ENCODE results near the gene IQSEC1.

IQSEC1 gene

DNA sequence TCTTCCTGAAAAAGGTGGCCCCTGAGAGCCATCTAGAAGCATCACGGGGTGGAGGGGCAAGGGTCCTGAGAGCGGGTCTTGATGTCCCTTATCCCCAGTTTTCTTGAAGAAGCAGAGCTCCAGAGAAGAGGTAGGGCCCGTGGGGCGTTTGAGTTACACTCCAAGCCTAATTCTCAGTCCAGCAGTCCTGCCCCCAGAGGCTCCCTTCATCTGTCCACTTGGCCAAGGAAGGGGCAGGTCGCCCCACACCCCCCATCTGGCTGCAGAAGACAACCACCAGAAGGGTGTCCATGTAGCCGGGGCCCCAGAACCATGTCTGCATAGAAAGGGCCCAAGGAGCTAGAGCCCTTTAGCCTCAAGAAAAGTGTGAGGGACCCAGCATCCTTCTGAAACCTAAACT is 206.4 kb downstream of the IQSEC1 start:
- no peak for ATAC-seq (ENCODE audit: low read depth)

DNA sequence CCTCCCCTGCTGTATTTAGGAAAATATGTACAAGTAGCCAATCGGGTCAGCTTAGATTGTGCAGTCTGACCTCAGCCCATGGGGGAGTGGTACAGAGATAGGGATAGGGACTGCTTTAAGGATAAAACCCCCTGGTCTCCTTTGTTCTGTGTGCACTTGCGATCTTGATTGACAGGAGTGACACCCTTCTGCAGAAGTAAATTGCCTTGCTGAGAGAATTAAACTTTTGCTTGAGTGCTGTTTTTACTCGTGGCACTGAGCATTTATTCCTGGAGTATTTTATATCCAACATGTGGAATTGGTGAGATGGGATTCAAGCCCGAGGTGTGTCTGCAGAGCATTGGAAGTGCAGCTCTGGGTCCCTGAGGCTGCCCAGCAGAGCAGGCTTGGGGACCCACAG is 208.0 kb downstream of the IQSEC1 start:
- no peaks in the 10 kb centered on the region for H3K36me3 ChIP-seq (ENCODE audit: low read depth)
- TF ChIP-seq, protein P1, sequence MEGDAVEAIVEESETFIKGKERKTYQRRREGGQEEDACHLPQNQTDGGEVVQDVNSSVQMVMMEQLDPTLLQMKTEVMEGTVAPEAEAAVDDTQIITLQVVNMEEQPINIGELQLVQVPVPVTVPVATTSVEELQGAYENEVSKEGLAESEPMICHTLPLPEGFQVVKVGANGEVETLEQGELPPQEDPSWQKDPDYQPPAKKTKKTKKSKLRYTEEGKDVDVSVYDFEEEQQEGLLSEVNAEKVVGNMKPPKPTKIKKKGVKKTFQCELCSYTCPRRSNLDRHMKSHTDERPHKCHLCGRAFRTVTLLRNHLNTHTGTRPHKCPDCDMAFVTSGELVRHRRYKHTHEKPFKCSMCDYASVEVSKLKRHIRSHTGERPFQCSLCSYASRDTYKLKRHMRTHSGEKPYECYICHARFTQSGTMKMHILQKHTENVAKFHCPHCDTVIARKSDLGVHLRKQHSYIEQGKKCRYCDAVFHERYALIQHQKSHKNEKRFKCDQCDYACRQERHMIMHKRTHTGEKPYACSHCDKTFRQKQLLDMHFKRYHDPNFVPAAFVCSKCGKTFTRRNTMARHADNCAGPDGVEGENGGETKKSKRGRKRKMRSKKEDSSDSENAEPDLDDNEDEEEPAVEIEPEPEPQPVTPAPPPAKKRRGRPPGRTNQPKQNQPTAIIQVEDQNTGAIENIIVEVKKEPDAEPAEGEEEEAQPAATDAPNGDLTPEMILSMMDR (IDR thresholded peaks at IDR 0.05; ENCODE audit: poor library complexity, severe bottlenecking) = no peak
- no peaks in the 10 kb centered on the region for H3K27me3 ChIP-seq (ENCODE audit: insufficient read depth, poor library complexity, severe bottlenecking)

More for the DNA sequence above, 206.4 kb downstream of the IQSEC1 start:
- no peak overlapping the region for H3K27ac ChIP-seq (ENCODE audit: poor library complexity, severe bottlenecking)
- TF ChIP-seq, protein P1 (IDR thresholded peaks at IDR 0.05; ENCODE audit: poor library complexity, severe bottlenecking) = no peak
- H3K27me3 ChIP-seq (ENCODE audit: insufficient read depth, poor library complexity, severe bottlenecking) = no peaks in the 10 kb centered on the region
- H3K4me1 ChIP-seq (ENCODE audit: insufficient read depth, poor library complexity, severe bottlenecking) = no peaks in the 10 kb centered on the region
- H3K36me3 ChIP-seq (ENCODE audit: low read depth) = no peaks in the 10 kb centered on the region
- H3K9me3 ChIP-seq (ENCODE audit: severe bottlenecking) = peaks cover 3% of the 10 kb centered on the region
- no peak for DNase-seq (ENCODE audit: low spot score)
- no peak overlapping the region for H3K4me3 ChIP-seq (ENCODE audit: severe bottlenecking)

DNA sequence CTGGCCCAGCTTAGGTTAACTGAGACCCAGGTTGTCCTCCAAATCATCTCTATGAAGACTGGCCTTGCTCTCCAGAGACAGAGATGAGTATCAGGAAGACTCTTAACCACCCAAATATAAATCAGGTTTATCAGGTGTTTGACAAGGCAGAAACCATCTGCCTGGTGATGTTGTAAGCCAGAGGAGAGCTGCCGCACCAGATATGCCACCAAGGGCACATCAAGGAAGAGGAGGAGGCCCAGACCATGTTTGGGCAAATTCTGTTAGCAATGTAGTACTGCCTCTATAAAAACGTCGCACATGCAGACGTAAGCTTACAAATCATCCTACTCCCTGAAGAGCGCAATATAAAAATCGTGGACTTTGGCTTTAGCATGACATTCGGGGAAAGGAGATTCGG is 210.8 kb downstream of the IQSEC1 start:
- DNase-seq (ENCODE audit: low spot score) = no peak
- TF ChIP-seq, protein P1 (IDR thresholded peaks at IDR 0.05; ENCODE audit: poor library complexity, severe bottlenecking) = no peak
- no peak overlapping the region for H3K27ac ChIP-seq (ENCODE audit: poor library complexity, severe bottlenecking)
- no peak for ATAC-seq (ENCODE audit: low read depth)
- no peaks in the 10 kb centered on the region for H3K4me1 ChIP-seq (ENCODE audit: insufficient read depth, poor library complexity, severe bottlenecking)
- no peak overlapping the region for H3K4me3 ChIP-seq (ENCODE audit: severe bottlenecking)
- H3K36me3 ChIP-seq (ENCODE audit: low read depth) = no peaks in the 10 kb centered on the region
- H3K9me3 ChIP-seq (ENCODE audit: severe bottlenecking) = peaks cover 3% of the 10 kb centered on the region
- H3K27me3 ChIP-seq (ENCODE audit: insufficient read depth, poor library complexity, severe bottlenecking) = no peaks in the 10 kb centered on the region

More for the DNA sequence above, 208.0 kb downstream of the IQSEC1 start:
- DNase-seq (ENCODE audit: low spot score) (no peak), ATAC-seq (ENCODE audit: low read depth) (no peak)
- Histone ChIP-seq H3K4me1 (ENCODE audit: insufficient read depth, poor library complexity, severe bottlenecking) (no peaks in the 10 kb centered on the region), H3K9me3 (ENCODE audit: severe bottlenecking) (peaks cover 3% of the 10 kb centered on the region), H3K27ac (ENCODE audit: poor library complexity, severe bottlenecking) (no peak overlapping the region), H3K4me3 (ENCODE audit: severe bottlenecking) (no peak overlapping the region)

DNA sequence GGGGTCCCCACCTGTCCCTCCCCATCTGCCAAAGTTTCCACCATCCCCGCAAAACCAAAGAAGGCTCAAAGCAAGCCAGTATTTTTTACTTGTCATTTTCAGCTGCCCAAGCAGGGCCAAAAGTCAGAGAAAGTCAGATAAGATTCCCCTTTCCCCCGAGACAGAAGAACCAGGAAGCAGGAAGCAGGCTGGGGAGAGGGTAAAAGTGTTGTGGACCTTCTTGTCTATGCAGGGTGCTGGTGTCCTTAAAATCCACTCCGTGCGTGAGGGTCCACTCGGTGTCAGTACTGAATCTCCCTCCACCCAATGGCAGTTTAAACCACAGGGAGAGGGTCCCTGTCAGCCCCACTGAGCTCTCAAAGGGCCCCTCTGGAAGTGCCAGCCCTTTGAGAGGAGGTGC is 211.6 kb downstream of the IQSEC1 start:
- H3K27ac ChIP-seq (ENCODE audit: poor library complexity, severe bottlenecking) = no peak overlapping the region
- ATAC-seq (ENCODE audit: low read depth) (no peak), DNase-seq (ENCODE audit: low spot score) (no peak)
- H3K4me3 ChIP-seq (ENCODE audit: severe bottlenecking) = no peak overlapping the region
- no peaks in the 10 kb centered on the region for H3K36me3 ChIP-seq (ENCODE audit: low read depth)
- peaks cover 3% of the 10 kb centered on the region for H3K9me3 ChIP-seq (ENCODE audit: severe bottlenecking)
- no peaks in the 10 kb centered on the region for H3K27me3 ChIP-seq (ENCODE audit: insufficient read depth, poor library complexity, severe bottlenecking)
- TF ChIP-seq, protein P1 (IDR thresholded peaks at IDR 0.05; ENCODE audit: poor library complexity, severe bottlenecking) = no peak
- no peaks in the 10 kb centered on the region for H3K4me1 ChIP-seq (ENCODE audit: insufficient read depth, poor library complexity, severe bottlenecking)

DNA sequence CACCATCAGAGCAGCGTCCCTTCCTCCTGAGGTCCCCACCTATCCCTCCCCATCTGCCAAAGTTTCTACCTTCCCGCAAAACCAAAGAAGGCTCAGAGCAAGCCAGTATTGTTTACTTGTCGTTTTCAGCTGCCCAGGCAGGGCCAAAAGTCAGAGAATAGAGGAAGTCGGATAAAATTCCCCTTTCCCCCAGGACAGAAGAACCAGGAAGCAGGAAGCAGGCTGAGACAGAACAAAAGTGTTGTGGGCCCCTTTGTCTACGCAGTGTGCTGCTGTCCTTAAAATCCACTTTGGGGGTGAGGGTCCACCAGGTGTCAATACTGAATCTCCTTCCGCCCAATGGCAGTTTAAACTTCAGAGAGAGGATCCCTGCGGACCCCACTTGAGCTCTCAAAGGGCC is 213.4 kb downstream of the IQSEC1 start:
- ATAC-seq (ENCODE audit: low read depth) (no peak), DNase-seq (ENCODE audit: low spot score) (no peak)
- H3K9me3 ChIP-seq (ENCODE audit: severe bottlenecking) = no peaks in the 10 kb centered on the region
- H3K4me3 ChIP-seq (ENCODE audit: severe bottlenecking) = no peak overlapping the region
- H3K27ac ChIP-seq (ENCODE audit: poor library complexity, severe bottlenecking) = no peak overlapping the region
- H3K4me1 ChIP-seq (ENCODE audit: insufficient read depth, poor library complexity, severe bottlenecking) = no peaks in the 10 kb centered on the region
- H3K36me3 ChIP-seq (ENCODE audit: low read depth) = no peaks in the 10 kb centered on the region
- TF ChIP-seq, protein P1 (IDR thresholded peaks at IDR 0.05; ENCODE audit: poor library complexity, severe bottlenecking) = no peak
- H3K27me3 ChIP-seq (ENCODE audit: insufficient read depth, poor library complexity, severe bottlenecking) = no peaks in the 10 kb centered on the region

All from RWPE2 (cell line).